ENCODE results near the gene FIBCD1.

DNA sequence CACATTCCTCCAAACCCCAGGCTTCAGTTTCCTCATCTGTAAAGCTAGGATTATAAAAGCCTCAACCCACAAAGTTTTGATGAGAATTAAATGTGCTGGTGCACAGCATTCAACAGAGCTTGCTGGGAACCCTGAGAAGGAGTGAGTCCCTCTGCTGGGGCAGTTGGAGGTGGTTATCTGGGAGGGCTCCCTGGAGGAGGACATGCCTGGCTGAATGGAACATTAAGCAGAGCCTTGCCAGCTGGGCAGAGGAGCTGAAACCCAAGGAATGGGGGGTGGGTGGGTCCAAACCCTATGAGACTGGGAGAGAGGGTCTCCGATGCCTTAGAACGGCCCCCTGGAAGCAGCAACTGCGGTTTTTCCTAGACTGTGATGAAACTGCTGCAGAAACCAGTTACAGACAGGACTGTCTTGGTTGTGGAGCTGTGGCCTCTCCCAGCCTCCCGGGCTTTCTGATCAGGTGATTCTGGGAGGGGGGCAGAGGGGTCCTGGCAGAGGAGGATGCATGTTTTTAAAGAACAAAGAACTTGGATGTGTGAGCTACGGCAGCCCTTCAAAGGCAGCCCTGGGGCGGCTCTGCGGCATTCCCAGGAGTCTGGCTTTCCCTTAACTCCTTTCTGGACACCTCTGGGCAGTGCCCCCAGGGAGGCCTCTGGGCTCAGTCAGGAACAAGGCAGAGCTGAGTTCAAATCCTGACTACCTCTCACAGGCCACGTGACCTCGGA lies 20.8 kb downstream of the FIBCD1 start:
- TF ChIP-seq, protein P1, sequence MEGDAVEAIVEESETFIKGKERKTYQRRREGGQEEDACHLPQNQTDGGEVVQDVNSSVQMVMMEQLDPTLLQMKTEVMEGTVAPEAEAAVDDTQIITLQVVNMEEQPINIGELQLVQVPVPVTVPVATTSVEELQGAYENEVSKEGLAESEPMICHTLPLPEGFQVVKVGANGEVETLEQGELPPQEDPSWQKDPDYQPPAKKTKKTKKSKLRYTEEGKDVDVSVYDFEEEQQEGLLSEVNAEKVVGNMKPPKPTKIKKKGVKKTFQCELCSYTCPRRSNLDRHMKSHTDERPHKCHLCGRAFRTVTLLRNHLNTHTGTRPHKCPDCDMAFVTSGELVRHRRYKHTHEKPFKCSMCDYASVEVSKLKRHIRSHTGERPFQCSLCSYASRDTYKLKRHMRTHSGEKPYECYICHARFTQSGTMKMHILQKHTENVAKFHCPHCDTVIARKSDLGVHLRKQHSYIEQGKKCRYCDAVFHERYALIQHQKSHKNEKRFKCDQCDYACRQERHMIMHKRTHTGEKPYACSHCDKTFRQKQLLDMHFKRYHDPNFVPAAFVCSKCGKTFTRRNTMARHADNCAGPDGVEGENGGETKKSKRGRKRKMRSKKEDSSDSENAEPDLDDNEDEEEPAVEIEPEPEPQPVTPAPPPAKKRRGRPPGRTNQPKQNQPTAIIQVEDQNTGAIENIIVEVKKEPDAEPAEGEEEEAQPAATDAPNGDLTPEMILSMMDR (IDR thresholded peaks at IDR 0.05; ENCODE audit: low read length): no peak
- no peak for TF ChIP-seq EZH2 (IDR thresholded peaks at IDR 0.05; ENCODE audit: borderline replicate concordance, low read length)
